Stomach (tissue), 9 donors: ENCODE results near the gene MRPL2. TPM values are rescaled to one million over a fixed set of nuclear protein-coding genes. Genes with fewer than 3 reads are reported as not detected.

ENCODE experiments used
- DNase-seq, 2 donors: peaks; one replicate each; pipeline versions ENCODE4 v3.0.0 to v3.0.0-alpha.2; 2013 to 2019
- H3K27ac ChIP-seq, 5 donors: fragments of 200-600 bp in 4 of 5; sonication (generic) in 4 of 5; one replicate each; pipeline ENCODE4 v1.5.1; 2013 to 2019; ENCODE audit warnings: mild to moderate bottlenecking in 1 of 5, moderate library complexity in 1 of 5
- H3K27me3 ChIP-seq, 3 donors: fragments of 200-600 bp; sonication (generic); one replicate each; pipeline ENCODE4 v1.5.1; 2017 to 2019; ENCODE audit warnings: mixed run types in 1 of 3
- H3K36me3 ChIP-seq, 4 donors: fragments of 200-600 bp; sonication (generic); 1 replicate in 3 of 4; 2 replicates in 1 of 4; pipeline ENCODE4 v1.5.1; 2016 to 2019
- H3K4me1 ChIP-seq, 4 donors: fragments of 200-600 bp; sonication (generic); one replicate each; pipeline ENCODE4 v1.5.1; 2016 to 2019
- H3K4me3 ChIP-seq, 4 donors: fragments of 200-600 bp; sonication (generic) in 3 of 4; one replicate each; pipeline ENCODE4 v1.5.1; 2016 to 2019; ENCODE audit warnings: mild to moderate bottlenecking in 1 of 4
- H3K9me3 ChIP-seq, 4 donors: fragments of 200-600 bp; sonication (generic); one replicate each; pipeline ENCODE4 v1.5.1; 2016 to 2019
- EP300 ChIP-seq: sonication (generic); formaldehyde crosslinking; IDR thresholded peaks from one replicate; pipeline ENCODE4 v1.6.1; 2017; ENCODE audit warnings: antibody characterized with exemption
- POLR2A ChIP-seq, 4 donors: fragments of 450-650 bp; IDR thresholded peaks; one replicate each; pipeline ENCODE4 v1.6.1; 2016; ENCODE audit warnings: antibody characterized with exemption in 4 of 4, control low read depth in 2 of 4, mild to moderate bottlenecking in 1 of 4, moderate library complexity in 1 of 4
- POLR2AphosphoS5 ChIP-seq, 3 donors: sonication (generic); formaldehyde crosslinking; IDR thresholded peaks; one replicate each; pipeline ENCODE4 v1.6.1; 2016; ENCODE audit warnings: antibody characterized with exemption in 3 of 3
- WGBS, 5 donors: extraction: QIAGEN DNeasy Blood & Tissue Kit in 3 of 5; methylation state at CpG; one replicate each; pipeline versions ENCODE4 v1.1.5 to v1.1.7; 2013 to 2018; 5-methylcytosine and 5-hydroxymethylcytosine counted together
- intact Hi-C: fragments of 100-400 bp; cut with DNase I; formaldehyde crosslinking; loops from one replicate; pipeline ENCODE4 v1.15.1; 2023; ENCODE audit warnings: low total_unique reads
- polyA plus RNA-seq, 3 donors: library from polyadenylated mRNA; stranded (reverse); fragments of 200-250 nt; gene quantifications; one replicate each; pipeline ENCODE4 v1.2.3, GENCODE V29; 2013
- total RNA-seq, 5 donors: library from RNA; depleted of rRNA; stranded (reverse); fragments of >200 nt; gene quantifications; one replicate each; pipeline versions ENCODE4 v1.1.0 to v1.2.3, GENCODE V29; 2014 to 2016
- TF ChIP-seq, protein P1 (sequence below), 7 experiments: fragments of 450-650 bp in 4 of 7; fragments of 200-600 bp in 3 of 7; sonication (generic) in 3 of 7; IDR thresholded peaks; one replicate each; pipeline ENCODE4 v1.5.1; 2016 to 2019; ENCODE audit warnings: antibody characterized with exemption in 7 of 7, control low read depth in 2 of 7, mild to moderate bottlenecking in 1 of 7
- donor health status: healthy with polysubstance abuse.
- donor health status: Bipolar disorder and iron deficiency.
- donor health status: healthy.

The MRPL2 gene
- total and polyA plus RNA-seq, 8 donors = 3.5 to 74.8 (median 19.6) TPM

GRCh38 chr6:43103253-43103876, 44.1 kb upstream of the MRPL2 start:
- Histone ChIP-seq H3K27ac (no peak overlapping the region), H3K9me3 (no peaks in the 10 kb centered on the region), H3K36me3 (no peaks in the 10 kb centered on the region), H3K4me1 (peaks cover 0 to 1% (median 0%) of the 10 kb centered on the region in 4 donors), H3K27me3 (no peaks in the 10 kb centered on the region), H3K4me3 (no peak overlapping the region)
- 45 to 79% (median 74%) methylated on average over 2 of the region's 2 CpGs for WGBS, 5 donors
- TF ChIP-seq POLR2A (IDR thresholded peaks at IDR 0.05) (no peak), EP300 (no peak), POLR2AphosphoS5 (IDR thresholded peaks at IDR 0.05) (no peak)
- TF ChIP-seq, protein P1, sequence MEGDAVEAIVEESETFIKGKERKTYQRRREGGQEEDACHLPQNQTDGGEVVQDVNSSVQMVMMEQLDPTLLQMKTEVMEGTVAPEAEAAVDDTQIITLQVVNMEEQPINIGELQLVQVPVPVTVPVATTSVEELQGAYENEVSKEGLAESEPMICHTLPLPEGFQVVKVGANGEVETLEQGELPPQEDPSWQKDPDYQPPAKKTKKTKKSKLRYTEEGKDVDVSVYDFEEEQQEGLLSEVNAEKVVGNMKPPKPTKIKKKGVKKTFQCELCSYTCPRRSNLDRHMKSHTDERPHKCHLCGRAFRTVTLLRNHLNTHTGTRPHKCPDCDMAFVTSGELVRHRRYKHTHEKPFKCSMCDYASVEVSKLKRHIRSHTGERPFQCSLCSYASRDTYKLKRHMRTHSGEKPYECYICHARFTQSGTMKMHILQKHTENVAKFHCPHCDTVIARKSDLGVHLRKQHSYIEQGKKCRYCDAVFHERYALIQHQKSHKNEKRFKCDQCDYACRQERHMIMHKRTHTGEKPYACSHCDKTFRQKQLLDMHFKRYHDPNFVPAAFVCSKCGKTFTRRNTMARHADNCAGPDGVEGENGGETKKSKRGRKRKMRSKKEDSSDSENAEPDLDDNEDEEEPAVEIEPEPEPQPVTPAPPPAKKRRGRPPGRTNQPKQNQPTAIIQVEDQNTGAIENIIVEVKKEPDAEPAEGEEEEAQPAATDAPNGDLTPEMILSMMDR (IDR thresholded peaks at IDR 0.05) = no peak
- intact Hi-C loops = no loop called here
- no peak for DNase-seq

DNA sequence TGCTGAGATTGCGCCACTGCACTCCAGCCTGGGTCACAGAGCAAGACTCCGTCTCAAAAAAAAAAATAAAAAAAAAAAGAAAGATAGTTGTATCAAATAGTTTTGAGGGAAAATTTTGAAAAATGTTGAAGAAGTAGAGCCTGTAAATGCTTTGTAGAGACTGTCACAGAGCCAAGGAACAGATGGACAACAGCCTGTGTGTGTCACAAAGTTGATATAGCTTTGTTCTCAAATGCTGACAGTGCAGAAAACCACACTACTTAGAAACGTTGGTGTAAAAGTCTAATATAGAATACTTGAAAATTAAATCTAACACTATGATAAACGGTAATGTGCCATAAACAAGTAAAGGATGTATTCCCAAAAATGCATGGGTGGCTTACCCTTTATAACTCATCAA, 42.3 kb upstream of the MRPL2 start:
- no peaks in the 10 kb centered on the region for H3K27me3 ChIP-seq
- H3K4me3 ChIP-seq = no peak overlapping the region
- H3K27ac ChIP-seq = no peak overlapping the region
- H3K4me1 ChIP-seq = peaks cover 9 to 20% (median 16%) of the 10 kb centered on the region in 4 donors
- no peaks in the 10 kb centered on the region for H3K36me3 ChIP-seq
- peak in 1 of 2 donors; percentile 61 for DNase-seq
- WGBS, 5 donors = 70 to 75% (median 74%) methylated on average over 4 of the region's 4 CpGs
- TF ChIP-seq POLR2AphosphoS5 (IDR thresholded peaks at IDR 0.05) = no peak
- TF ChIP-seq POLR2A (IDR thresholded peaks at IDR 0.05) = no peak
- TF ChIP-seq, protein P1 (IDR thresholded peaks at IDR 0.05) = no peak
- no peak for TF ChIP-seq EP300
- H3K9me3 ChIP-seq = no peaks in the 10 kb centered on the region
- intact Hi-C loops = no loop called here

- DNase-seq = no peak
- TF ChIP-seq POLR2AphosphoS5 (IDR thresholded peaks at IDR 0.05) (no peak), EP300 (no peak), POLR2A (IDR thresholded peaks at IDR 0.05) (no peak)
- TF ChIP-seq, protein P1 (IDR thresholded peaks at IDR 0.05) = no peak
- Histone ChIP-seq H3K4me3 (no peak overlapping the region), H3K36me3 (no peaks in the 10 kb centered on the region), H3K27me3 (no peaks in the 10 kb centered on the region), H3K4me1 (peaks cover 20 to 48% (median 39%) of the 10 kb centered on the region in 4 donors), H3K9me3 (no peaks in the 10 kb centered on the region), H3K27ac (peak overlapping the region in 4 of 5 donors; percentile 58 to 78 (median 68))
- intact Hi-C loops = no loop called here
- WGBS, 5 donors = 37 to 63% (median 51%) methylated on average over 4 of the region's 4 CpGs
Measured at GRCh38 chr6:43097502-43097901, 38.3 kb upstream of the MRPL2 start.

GRCh38 chr6:43097098-43097489, 37.9 kb upstream of the MRPL2 start:
- Histone ChIP-seq H3K36me3 (no peaks in the 10 kb centered on the region), H3K9me3 (no peaks in the 10 kb centered on the region), H3K4me1 (peaks cover 20 to 48% (median 39%) of the 10 kb centered on the region in 4 donors), H3K4me3 (no peak overlapping the region), H3K27ac (peak overlapping the region; percentile 37 to 78 (median 67)), H3K27me3 (no peaks in the 10 kb centered on the region)
- intact Hi-C loops = no loop called here
- WGBS, 5 donors = 20 to 42% (median 24%) methylated on average over 5 of the region's 5 CpGs
- no peak for DNase-seq
- TF ChIP-seq EP300 (no peak), POLR2A (IDR thresholded peaks at IDR 0.05) (no peak), POLR2AphosphoS5 (IDR thresholded peaks at IDR 0.05) (no peak)
- TF ChIP-seq, protein P1 (IDR thresholded peaks at IDR 0.05) = no peak
